Measurements from ENCODE around the gene KCNQ1OT1. TPM values are rescaled to one million over a fixed set of nuclear protein-coding genes. Genes with fewer than 3 reads are reported as not detected.

Gene KCNQ1OT1
- total RNA-seq, 1 experiment from 2014 or later, result 2.4 TPM

DNA sequence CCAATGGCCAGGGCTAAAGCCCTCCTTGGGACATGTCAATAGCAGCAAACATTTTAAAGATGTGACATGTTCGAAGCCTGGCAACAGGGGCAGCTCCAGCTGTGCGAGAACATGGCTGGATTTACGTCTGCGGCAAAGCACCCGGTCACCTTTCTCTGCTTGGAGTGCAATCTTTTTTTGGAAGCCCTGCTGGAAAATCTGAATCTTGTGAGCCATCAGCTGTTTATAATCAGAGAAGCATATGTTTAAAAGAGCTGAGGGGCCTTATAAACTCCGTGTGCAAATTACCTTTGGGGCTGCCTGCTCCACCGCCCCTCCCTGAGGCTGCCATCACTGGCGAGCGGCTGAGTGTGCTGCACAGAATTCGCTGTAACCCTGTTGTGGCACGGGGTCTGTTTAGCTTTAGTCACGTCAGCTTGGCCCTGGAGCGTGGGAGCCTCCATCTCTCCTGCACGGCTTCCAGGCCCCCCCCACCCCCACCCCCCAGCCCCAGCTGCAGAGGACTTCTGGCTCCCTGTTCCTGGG lies 9.0 kb upstream of the KCNQ1OT1 start:
- peaks cover 7% of the 10 kb centered on the region for H3K4me1 Mint-ChIP-seq
- H3K27me3 Mint-ChIP-seq (ENCODE audit: low read depth), result peaks cover 97% of the 10 kb centered on the region

GRCh38 chr11:2708151-2708581 lies 8.4 kb upstream of the KCNQ1OT1 start:
- H3K36me3 Mint-ChIP-seq, result peaks cover 27% of the 10 kb centered on the region
- TF ChIP-seq STAT6 (CRISPR knock-in tag; conservative IDR thresholded peaks at IDR 0.05; ENCODE audit: low read depth), result no peak
- TF ChIP-seq OVOL2 (CRISPR knock-in tag; IDR thresholded peaks at IDR 0.05; ENCODE audit: borderline replicate concordance), result no peak
- peaks cover 14% of the 10 kb centered on the region for H3K4me1 Mint-ChIP-seq
- POLR2A ChIA-PET, result no interaction called here
- no peak for ATAC-seq
- CTCF ChIA-PET, result interaction anchor here (0.7 to 2.0 kb wide), 2 partner anchors 13 to 15 kb away, joined by 3 to 15 read pairs; no protein-coding TSS in a partner anchor
- H3K27me3 Mint-ChIP-seq (ENCODE audit: low read depth), result peaks cover 96% of the 10 kb centered on the region
- DNase-seq (ENCODE audit: low spot score), result no peak
- H3K4me3 Mint-ChIP-seq, result no peak overlapping the region
- no peak overlapping the region for H3K27ac Mint-ChIP-seq
- peaks cover 35% of the 10 kb centered on the region for H3K9me3 Mint-ChIP-seq

More for the DNA sequence above, 9.0 kb upstream of the KCNQ1OT1 start:
- Mint-ChIP-seq H3K9me3 (peaks cover 35% of the 10 kb centered on the region), H3K4me3 (no peak overlapping the region), H3K36me3 (peaks cover 27% of the 10 kb centered on the region), H3K27ac (no peak overlapping the region)
- TF ChIP-seq NR2C2 (CRISPR knock-in tag; IDR thresholded peaks at IDR 0.05) (no peak), STAT6 (CRISPR knock-in tag; conservative IDR thresholded peaks at IDR 0.05; ENCODE audit: low read depth) (no peak), MYBL2 (CRISPR knock-in tag; IDR thresholded peaks at IDR 0.05) (no peak), SMAD3 (CRISPR knock-in tag; IDR thresholded peaks at IDR 0.05; ENCODE audit: borderline replicate concordance) (no peak), PRRX2 (CRISPR knock-in tag; IDR thresholded peaks at IDR 0.05) (no peak), E2F1 (CRISPR knock-in tag; IDR thresholded peaks at IDR 0.05) (no peak), ETV6 (CRISPR knock-in tag; IDR thresholded peaks at IDR 0.05) (no peak)
- TF ChIP-seq, protein P1, sequence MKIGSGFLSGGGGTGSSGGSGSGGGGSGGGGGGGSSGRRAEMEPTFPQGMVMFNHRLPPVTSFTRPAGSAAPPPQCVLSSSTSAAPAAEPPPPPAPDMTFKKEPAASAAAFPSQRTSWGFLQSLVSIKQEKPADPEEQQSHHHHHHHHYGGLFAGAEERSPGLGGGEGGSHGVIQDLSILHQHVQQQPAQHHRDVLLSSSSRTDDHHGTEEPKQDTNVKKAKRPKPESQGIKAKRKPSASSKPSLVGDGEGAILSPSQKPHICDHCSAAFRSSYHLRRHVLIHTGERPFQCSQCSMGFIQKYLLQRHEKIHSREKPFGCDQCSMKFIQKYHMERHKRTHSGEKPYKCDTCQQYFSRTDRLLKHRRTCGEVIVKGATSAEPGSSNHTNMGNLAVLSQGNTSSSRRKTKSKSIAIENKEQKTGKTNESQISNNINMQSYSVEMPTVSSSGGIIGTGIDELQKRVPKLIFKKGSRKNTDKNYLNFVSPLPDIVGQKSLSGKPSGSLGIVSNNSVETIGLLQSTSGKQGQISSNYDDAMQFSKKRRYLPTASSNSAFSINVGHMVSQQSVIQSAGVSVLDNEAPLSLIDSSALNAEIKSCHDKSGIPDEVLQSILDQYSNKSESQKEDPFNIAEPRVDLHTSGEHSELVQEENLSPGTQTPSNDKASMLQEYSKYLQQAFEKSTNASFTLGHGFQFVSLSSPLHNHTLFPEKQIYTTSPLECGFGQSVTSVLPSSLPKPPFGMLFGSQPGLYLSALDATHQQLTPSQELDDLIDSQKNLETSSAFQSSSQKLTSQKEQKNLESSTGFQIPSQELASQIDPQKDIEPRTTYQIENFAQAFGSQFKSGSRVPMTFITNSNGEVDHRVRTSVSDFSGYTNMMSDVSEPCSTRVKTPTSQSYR (CRISPR knock-in tag; IDR thresholded peaks at IDR 0.05), result no peak
- TF ChIP-seq, protein P2, sequence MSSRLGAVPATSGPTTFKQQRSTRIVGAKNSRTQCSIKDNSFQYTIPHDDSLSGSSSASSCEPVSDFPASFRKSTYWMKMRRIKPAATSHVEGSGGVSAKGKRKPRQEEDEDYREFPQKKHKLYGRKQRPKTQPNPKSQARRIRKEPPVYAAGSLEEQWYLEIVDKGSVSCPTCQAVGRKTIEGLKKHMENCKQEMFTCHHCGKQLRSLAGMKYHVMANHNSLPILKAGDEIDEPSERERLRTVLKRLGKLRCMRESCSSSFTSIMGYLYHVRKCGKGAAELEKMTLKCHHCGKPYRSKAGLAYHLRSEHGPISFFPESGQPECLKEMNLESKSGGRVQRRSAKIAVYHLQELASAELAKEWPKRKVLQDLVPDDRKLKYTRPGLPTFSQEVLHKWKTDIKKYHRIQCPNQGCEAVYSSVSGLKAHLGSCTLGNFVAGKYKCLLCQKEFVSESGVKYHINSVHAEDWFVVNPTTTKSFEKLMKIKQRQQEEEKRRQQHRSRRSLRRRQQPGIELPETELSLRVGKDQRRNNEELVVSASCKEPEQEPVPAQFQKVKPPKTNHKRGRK (CRISPR knock-in tag; IDR thresholded peaks at IDR 0.05; ENCODE audit: borderline replicate concordance), result no peak
- POLR2A ChIA-PET, result no interaction called here
- no peak for ATAC-seq
- CTCF ChIA-PET, result interaction anchor here (0.6 to 2.0 kb wide), 3 partner anchors 13 to 34 kb away, joined by 3 to 15 read pairs (median 4); no protein-coding TSS in a partner anchor
- no peak for DNase-seq (ENCODE audit: low spot score)
